ENCODE data around the gene DLGAP4.
A peak's percentile ranks its signal among the peaks of the same experiment; 100 is the strongest.

The DLGAP4 gene

GRCh38 chr20:36400909-36401735 is 95.0 kb downstream of the DLGAP4 start:
- Mint-ChIP-seq H3K27ac (no peak overlapping the region), H3K36me3 (ENCODE audit: low read depth) (no peaks in the 10 kb centered on the region), H3K27me3 (peaks cover 33% of the 10 kb centered on the region), H3K9me3 (peaks cover 5% of the 10 kb centered on the region), H3K4me3 (no peak overlapping the region), H3K4me1 (ENCODE audit: low read depth) (no peaks in the 10 kb centered on the region)

DNA sequence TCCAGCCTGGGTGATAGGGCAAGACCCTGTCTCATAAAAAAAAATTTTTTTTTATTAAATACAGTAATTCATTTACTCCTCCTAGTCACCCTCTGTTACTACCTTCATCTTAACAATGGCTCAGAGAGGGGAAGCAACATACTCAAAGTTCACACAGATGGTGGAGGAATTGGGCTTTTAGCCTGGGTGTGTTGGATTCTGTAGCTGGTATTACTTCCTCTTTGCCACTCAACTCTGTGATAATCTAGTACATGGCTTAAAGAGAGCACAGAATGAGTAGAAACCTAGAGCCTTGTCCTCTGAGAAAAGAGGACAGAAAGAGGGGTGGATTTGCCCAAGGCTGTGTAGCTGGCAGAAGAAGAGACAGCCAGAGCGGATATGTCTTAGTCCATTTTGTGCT is 96.6 kb downstream of the DLGAP4 start:
- Mint-ChIP-seq H3K36me3 (ENCODE audit: low read depth) (no peaks in the 10 kb centered on the region), H3K9me3 (no peaks in the 10 kb centered on the region), H3K4me3 (no peak overlapping the region), H3K4me1 (ENCODE audit: low read depth) (no peaks in the 10 kb centered on the region), H3K27me3 (peaks cover 36% of the 10 kb centered on the region), H3K27ac (no peak overlapping the region)

DNA sequence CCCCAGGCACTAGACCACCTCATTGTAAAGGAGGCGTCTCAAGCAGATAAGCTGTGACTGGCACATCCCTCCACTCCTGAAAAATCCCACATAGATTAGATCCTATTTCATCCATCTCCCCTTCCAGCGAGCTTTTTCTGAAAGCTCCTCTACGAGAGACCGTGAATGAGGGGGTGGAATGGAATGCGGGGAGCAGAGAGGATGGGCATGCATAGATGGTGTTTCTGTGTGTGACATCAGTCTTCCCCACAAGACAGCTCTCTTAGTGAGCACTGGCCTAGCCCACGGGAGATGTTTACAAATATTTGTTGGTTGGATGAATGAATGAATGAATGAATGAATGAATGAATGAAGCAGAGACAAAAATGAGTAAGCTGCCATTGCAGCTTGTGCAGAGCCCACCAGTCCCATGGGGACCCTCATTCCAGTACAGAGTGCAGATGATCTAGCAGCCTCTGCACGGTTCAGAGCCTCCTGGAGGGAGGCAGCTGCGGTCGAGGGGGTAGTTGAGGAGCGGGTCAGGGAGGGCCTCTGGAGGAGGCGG is 98.4 kb downstream of the DLGAP4 start:
- Mint-ChIP-seq H3K4me3 (no peak overlapping the region), H3K36me3 (ENCODE audit: low read depth) (no peaks in the 10 kb centered on the region), H3K27me3 (peaks cover 31% of the 10 kb centered on the region)

DNA sequence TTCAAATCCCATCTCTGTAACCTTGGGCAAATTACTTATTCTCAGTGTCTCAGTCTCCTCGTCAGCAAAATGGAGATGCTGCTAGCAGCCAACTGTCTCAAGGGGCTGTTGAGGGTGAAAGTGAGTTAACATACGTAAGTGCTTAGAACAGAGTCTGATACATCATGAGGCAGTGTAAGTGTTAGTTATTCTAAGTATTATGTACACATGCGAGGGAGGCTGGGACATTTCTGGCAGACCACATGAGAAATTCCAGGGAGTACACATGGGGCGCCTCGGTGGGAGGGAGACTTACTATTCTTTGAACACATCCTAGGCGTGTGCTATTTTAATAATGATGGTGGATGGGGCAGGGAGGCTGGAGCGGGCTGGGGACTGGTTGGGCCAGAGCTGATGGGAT is 99.1 kb downstream of the DLGAP4 start:
- Mint-ChIP-seq H3K9me3 (no peaks in the 10 kb centered on the region), H3K4me1 (ENCODE audit: low read depth) (no peaks in the 10 kb centered on the region), H3K27ac (peak overlapping the region; percentile 7), H3K36me3 (ENCODE audit: low read depth) (no peaks in the 10 kb centered on the region), H3K4me3 (no peak overlapping the region), H3K27me3 (peaks cover 29% of the 10 kb centered on the region)

More for the DNA sequence above, 98.4 kb downstream of the DLGAP4 start:
- Mint-ChIP-seq H3K9me3 (no peaks in the 10 kb centered on the region), H3K27ac (no peak overlapping the region), H3K4me1 (ENCODE audit: low read depth) (no peaks in the 10 kb centered on the region)

GRCh38 chr20:36407199-36407733 is 101.1 kb downstream of the DLGAP4 start:
- Mint-ChIP-seq H3K36me3 (ENCODE audit: low read depth) (no peaks in the 10 kb centered on the region), H3K9me3 (no peaks in the 10 kb centered on the region), H3K27ac (no peak overlapping the region), H3K4me3 (no peak overlapping the region), H3K4me1 (ENCODE audit: low read depth) (no peaks in the 10 kb centered on the region), H3K27me3 (peaks cover 20% of the 10 kb centered on the region)

GRCh38 chr20:36408219-36408618 is 102.1 kb downstream of the DLGAP4 start:
- Mint-ChIP-seq H3K4me1 (ENCODE audit: low read depth) (no peaks in the 10 kb centered on the region), H3K27ac (no peak overlapping the region), H3K27me3 (peaks cover 13% of the 10 kb centered on the region)

GRCh38 chr20:36411861-36412454 is 105.8 kb downstream of the DLGAP4 start:
- peaks cover 8% of the 10 kb centered on the region for H3K27me3 Mint-ChIP-seq
- H3K4me1 Mint-ChIP-seq (ENCODE audit: low read depth), result no peaks in the 10 kb centered on the region
- no peak overlapping the region for H3K27ac Mint-ChIP-seq
- H3K36me3 Mint-ChIP-seq (ENCODE audit: low read depth), result no peaks in the 10 kb centered on the region
- no peak overlapping the region for H3K4me3 Mint-ChIP-seq
- H3K9me3 Mint-ChIP-seq, result no peaks in the 10 kb centered on the region

More at GRCh38 chr20:36408219-36408618, 102.1 kb downstream of the DLGAP4 start:
- Mint-ChIP-seq H3K9me3 (no peaks in the 10 kb centered on the region), H3K36me3 (ENCODE audit: low read depth) (no peaks in the 10 kb centered on the region), H3K4me3 (no peak overlapping the region)

- Mint-ChIP-seq H3K4me3 (no peak overlapping the region), H3K36me3 (ENCODE audit: low read depth) (no peaks in the 10 kb centered on the region), H3K9me3 (no peaks in the 10 kb centered on the region), H3K27ac (no peak overlapping the region), H3K4me1 (ENCODE audit: low read depth) (no peaks in the 10 kb centered on the region), H3K27me3 (peaks cover 5% of the 10 kb centered on the region)
Measured at GRCh38 chr20:36415475-36416002, 109.4 kb downstream of the DLGAP4 start.

- Mint-ChIP-seq H3K27me3 (no peaks in the 10 kb centered on the region), H3K27ac (no peak overlapping the region), H3K4me1 (ENCODE audit: low read depth) (no peaks in the 10 kb centered on the region), H3K9me3 (no peaks in the 10 kb centered on the region), H3K36me3 (ENCODE audit: low read depth) (no peaks in the 10 kb centered on the region), H3K4me3 (no peak overlapping the region)
Measured at GRCh38 chr20:36418711-36419110, 112.6 kb downstream of the DLGAP4 start.

GRCh38 chr20:36421641-36422040 is 115.5 kb downstream of the DLGAP4 start:
- Mint-ChIP-seq H3K4me1 (ENCODE audit: low read depth) (no peaks in the 10 kb centered on the region), H3K4me3 (no peak overlapping the region), H3K27me3 (peaks cover 2% of the 10 kb centered on the region), H3K9me3 (no peaks in the 10 kb centered on the region), H3K36me3 (ENCODE audit: low read depth) (no peaks in the 10 kb centered on the region), H3K27ac (no peak overlapping the region)

DNA sequence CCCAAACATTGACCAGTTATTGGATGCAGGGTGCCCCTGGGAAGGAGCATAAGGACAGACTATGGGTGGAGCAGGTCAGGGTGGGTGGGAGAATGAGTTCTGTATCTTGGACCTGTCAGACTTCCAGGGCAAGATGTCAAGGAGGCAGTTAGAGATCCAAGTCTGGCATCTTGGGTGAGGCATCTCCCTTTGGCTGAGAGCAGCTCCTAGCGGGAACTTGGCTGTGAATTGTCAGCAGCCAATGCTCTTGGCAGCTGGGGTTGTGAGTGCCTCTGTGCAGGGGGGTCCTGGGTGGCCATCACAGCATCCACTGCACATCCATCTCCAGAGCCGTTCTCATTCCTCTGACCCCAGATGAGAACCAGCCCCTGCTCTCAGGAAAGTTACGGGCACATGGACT is 118.2 kb downstream of the DLGAP4 start:
- Mint-ChIP-seq H3K4me1 (ENCODE audit: low read depth) (no peaks in the 10 kb centered on the region), H3K27ac (no peak overlapping the region), H3K4me3 (no peak overlapping the region), H3K36me3 (ENCODE audit: low read depth) (no peaks in the 10 kb centered on the region), H3K9me3 (no peaks in the 10 kb centered on the region), H3K27me3 (peaks cover 3% of the 10 kb centered on the region)

DNA sequence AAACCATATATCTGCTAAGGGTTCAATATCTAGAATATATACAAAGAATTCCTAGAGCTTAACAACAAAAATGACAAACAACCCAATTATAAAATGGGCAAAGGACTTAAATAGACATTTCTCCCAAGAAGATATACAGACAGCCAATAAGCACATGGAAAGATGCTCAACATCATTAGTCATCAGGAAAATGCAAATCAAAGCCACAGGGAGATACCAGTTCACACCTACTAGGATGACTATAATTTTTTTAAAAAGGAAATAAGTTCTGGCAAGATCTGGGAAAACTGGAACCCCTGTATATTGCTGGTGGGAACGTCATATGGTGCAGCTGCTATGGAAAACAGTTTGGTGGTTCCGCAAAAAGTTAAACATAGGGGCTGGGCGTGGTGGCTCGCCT is 119.0 kb downstream of the DLGAP4 start:
- H3K4me1 Mint-ChIP-seq (ENCODE audit: low read depth), result no peaks in the 10 kb centered on the region
- H3K9me3 Mint-ChIP-seq, result no peaks in the 10 kb centered on the region
- H3K27me3 Mint-ChIP-seq, result peaks cover 3% of the 10 kb centered on the region
- H3K36me3 Mint-ChIP-seq (ENCODE audit: low read depth), result no peaks in the 10 kb centered on the region
- no peak overlapping the region for H3K27ac Mint-ChIP-seq
- H3K4me3 Mint-ChIP-seq, result no peak overlapping the region

DNA sequence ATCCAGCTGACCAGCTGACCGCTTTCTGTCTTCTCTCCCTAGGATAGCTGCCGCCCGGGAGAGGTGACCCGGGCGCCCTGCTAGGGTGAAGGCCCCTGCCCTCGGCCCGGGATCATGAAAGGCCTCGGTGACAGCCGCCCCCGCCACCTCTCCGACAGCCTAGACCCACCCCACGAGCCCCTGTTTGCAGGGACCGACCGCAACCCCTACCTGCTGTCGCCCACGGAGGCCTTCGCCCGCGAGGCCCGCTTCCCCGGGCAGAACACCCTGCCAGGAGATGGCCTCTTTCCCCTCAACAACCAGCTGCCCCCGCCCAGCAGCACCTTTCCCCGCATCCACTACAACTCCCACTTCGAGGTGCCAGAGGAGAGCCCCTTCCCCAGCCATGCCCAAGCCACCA is 125.5 kb downstream of the DLGAP4 start:
- Mint-ChIP-seq H3K27ac (no peak overlapping the region), H3K4me3 (no peak overlapping the region), H3K4me1 (ENCODE audit: low read depth) (no peaks in the 10 kb centered on the region), H3K36me3 (ENCODE audit: low read depth) (no peaks in the 10 kb centered on the region), H3K9me3 (no peaks in the 10 kb centered on the region), H3K27me3 (peaks cover under 1% of the 10 kb centered on the region)

GRCh38 chr20:36432096-36432495 is 126.0 kb downstream of the DLGAP4 start:
- Mint-ChIP-seq H3K27me3 (peaks cover 4% of the 10 kb centered on the region), H3K4me3 (no peak overlapping the region), H3K36me3 (ENCODE audit: low read depth) (no peaks in the 10 kb centered on the region), H3K9me3 (no peaks in the 10 kb centered on the region), H3K27ac (no peak overlapping the region), H3K4me1 (ENCODE audit: low read depth) (no peaks in the 10 kb centered on the region)

DNA sequence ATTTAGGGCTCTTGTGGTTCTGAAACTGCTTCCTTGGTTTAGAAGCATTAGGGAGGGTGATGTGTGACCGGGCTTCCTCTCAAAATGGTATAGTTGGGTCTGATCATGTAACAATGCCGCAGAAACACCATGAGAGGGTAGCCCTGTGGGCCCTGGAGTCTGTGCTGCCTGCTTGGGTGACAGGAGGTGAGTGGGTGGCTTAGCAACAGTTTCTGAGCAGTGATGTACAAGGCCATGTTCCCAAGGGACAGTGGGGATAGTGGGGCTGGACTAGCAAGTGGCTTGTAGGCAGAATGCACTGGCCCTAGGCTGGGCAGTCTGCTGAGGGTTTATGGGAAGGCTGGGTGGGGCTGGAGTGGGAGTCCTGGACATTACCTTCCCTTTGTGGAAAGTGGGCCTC is 128.2 kb downstream of the DLGAP4 start:
- peaks cover 4% of the 10 kb centered on the region for H3K27me3 Mint-ChIP-seq
- H3K4me3 Mint-ChIP-seq, result no peak overlapping the region
- H3K27ac Mint-ChIP-seq, result no peak overlapping the region
- H3K9me3 Mint-ChIP-seq, result no peaks in the 10 kb centered on the region
- H3K4me1 Mint-ChIP-seq (ENCODE audit: low read depth), result no peaks in the 10 kb centered on the region
- H3K36me3 Mint-ChIP-seq (ENCODE audit: low read depth), result no peaks in the 10 kb centered on the region

Data from stimulated activated naive CD8-positive, alpha-beta T cell treated with anti-CD3 and anti-CD28 coated beads, Interleukin-15, Interleukin-2, amounts not matched to agents 100 ng/mL and 50 ng/mL, for 24 hours (primary cell).